HepG2 (cell line): ENCODE measurements around the gene NRL. TPM values are rescaled to one million over a fixed set of nuclear protein-coding genes. Genes with fewer than 3 reads are reported as not detected.

Source experiments
- CAMTA2 ChIP-seq: sonication (generic); formaldehyde crosslinking; IDR thresholded peaks from 2 replicates; pipeline ENCODE4 v1.4.0; 2020; ENCODE audit warnings: mild to moderate bottlenecking, missing genetic modification reagents, borderline replicate concordance
- CBX5 ChIP-seq: sonication (generic); formaldehyde crosslinking; IDR thresholded peaks from 2 replicates; pipeline ENCODE4 v1.4.0; 2020; ENCODE audit warnings: missing genetic modification reagents, borderline replicate concordance
- KDM4B ChIP-seq: sonication (generic); formaldehyde crosslinking; IDR thresholded peaks from 2 replicates; pipeline ENCODE4 v1.4.0; 2020; ENCODE audit warnings: missing genetic modification reagents
- LCORL ChIP-seq, 2 experiments: fragments of 450-650 bp in 1 of 2; sonication (generic) in 1 of 2; formaldehyde crosslinking in 1 of 2; IDR thresholded peaks; 2 replicates each; pipeline versions ENCODE4 v1.5.0 to v1.6.1; 2017 to 2020; ENCODE audit warnings: antibody characterized with exemption in 1 of 2, missing genetic modification reagents in 1 of 2
- MAFK ChIP-seq, 2 experiments: IDR thresholded peaks in 1 of 2; conservative IDR thresholded peaks in 1 of 2; 2 replicates each; pipeline ENCODE4 v1.6.1; 2011; ENCODE audit warnings: improper control_type of control experiment in 2 of 2, low read length in 2 of 2
- MED13 ChIP-seq: sonication (generic); formaldehyde crosslinking; IDR thresholded peaks from 2 replicates; pipeline ENCODE4 v1.5.0; 2020; ENCODE audit warnings: missing genetic modification reagents
- MYC ChIP-seq: sonication (generic); formaldehyde crosslinking; IDR thresholded peaks from 2 replicates; pipeline ENCODE4 v1.9.0; 2021; ENCODE audit warnings: missing genetic modification reagents, borderline replicate concordance
- NCOA1 ChIP-seq: sonication (generic); formaldehyde crosslinking; IDR thresholded peaks from 2 replicates; pipeline ENCODE4 v1.9.0; 2021; ENCODE audit warnings: missing genetic modification reagents
- PAF1 ChIP-seq: IDR thresholded peaks from 2 replicates; pipeline ENCODE4 v1.6.1; 2016; ENCODE audit warnings: missing genetic modification reagents, missing compliant biosample characterization
- POLR2A ChIP-seq, 2 experiments: IDR thresholded peaks; 2 replicates each; pipeline ENCODE4 v1.6.1; 2011; ENCODE audit warnings: low read depth in 2 of 2, low read length in 2 of 2, mild to moderate bottlenecking in 1 of 2, moderate library complexity in 1 of 2; ENCODE audit not compliant: insufficient read depth in 1 of 2
- THRA ChIP-seq: sonication (generic); formaldehyde crosslinking; IDR thresholded peaks from 2 replicates; pipeline ENCODE4 v1.4.0; 2020; ENCODE audit warnings: missing genetic modification reagents, borderline replicate concordance
- ZBTB33 ChIP-seq: sonication (generic); formaldehyde crosslinking; IDR thresholded peaks from 2 replicates; pipeline ENCODE4 v1.4.0; 2020; ENCODE audit warnings: missing genetic modification reagents
- ZHX1 ChIP-seq: sonication (generic); formaldehyde crosslinking; IDR thresholded peaks from 2 replicates; pipeline ENCODE4 v1.8.1; 2022; ENCODE audit warnings: low read depth, mild to moderate bottlenecking, missing genetic modification reagents
- ZNF350 ChIP-seq: sonication (generic); formaldehyde crosslinking; IDR thresholded peaks from 2 replicates; pipeline ENCODE4 v1.4.0; 2020; ENCODE audit warnings: mild to moderate bottlenecking, low read depth, missing genetic modification reagents, borderline replicate concordance
- ZUFSP ChIP-seq: sonication (generic); formaldehyde crosslinking; IDR thresholded peaks from 2 replicates; pipeline ENCODE4 v1.9.0; 2021; ENCODE audit warnings: missing genetic modification reagents, mild to moderate bottlenecking, borderline replicate concordance
- polyA plus RNA-seq, 8 experiments: library from polyadenylated mRNA; depleted of rRNA in 3 of 8; stranded (reverse) in 7 of 8; unstranded in 1 of 8; fragments of >200 nt; fragmentation: Illumina TruSeq in 4 of 8; extraction: Trizol in 4 of 8; gene quantifications; 2 replicates each; pipeline versions ENCODE4 v1.2.1 to v1.2.3, GENCODE V29; 2011 to 2016; ENCODE audit warnings: low read depth in 4 of 8, missing spikeins in 1 of 8, mixed read lengths in 1 of 8; ENCODE audit not compliant: insufficient read depth in 1 of 8
- total RNA-seq, 5 experiments: library from RNA; depleted of rRNA; stranded (reverse); fragments of >200 nt; fragmentation: Illumina TruSeq; extraction: Trizol; gene quantifications; 2 replicates each; pipeline ENCODE4 v1.2.3, GENCODE V29; 2016; ENCODE audit warnings: low read depth in 1 of 5
- TF ChIP-seq, protein P1 (sequence below): sonication (generic); formaldehyde crosslinking; IDR thresholded peaks from 2 replicates; pipeline ENCODE4 v1.4.0; 2020; ENCODE audit warnings: missing genetic modification reagents
- TF ChIP-seq, protein P2 (sequence below): sonication (generic); formaldehyde crosslinking; IDR thresholded peaks from 2 replicates; pipeline ENCODE4 v1.4.0; 2020; ENCODE audit warnings: mild to moderate bottlenecking, missing genetic modification reagents

The NRL gene
- total and polyA plus RNA-seq, 2 of the 13 experiments (the other 11 are each of a cell fraction or from before 2014, with no cell fraction given) = 2.5 to 4.7 TPM

DNA sequence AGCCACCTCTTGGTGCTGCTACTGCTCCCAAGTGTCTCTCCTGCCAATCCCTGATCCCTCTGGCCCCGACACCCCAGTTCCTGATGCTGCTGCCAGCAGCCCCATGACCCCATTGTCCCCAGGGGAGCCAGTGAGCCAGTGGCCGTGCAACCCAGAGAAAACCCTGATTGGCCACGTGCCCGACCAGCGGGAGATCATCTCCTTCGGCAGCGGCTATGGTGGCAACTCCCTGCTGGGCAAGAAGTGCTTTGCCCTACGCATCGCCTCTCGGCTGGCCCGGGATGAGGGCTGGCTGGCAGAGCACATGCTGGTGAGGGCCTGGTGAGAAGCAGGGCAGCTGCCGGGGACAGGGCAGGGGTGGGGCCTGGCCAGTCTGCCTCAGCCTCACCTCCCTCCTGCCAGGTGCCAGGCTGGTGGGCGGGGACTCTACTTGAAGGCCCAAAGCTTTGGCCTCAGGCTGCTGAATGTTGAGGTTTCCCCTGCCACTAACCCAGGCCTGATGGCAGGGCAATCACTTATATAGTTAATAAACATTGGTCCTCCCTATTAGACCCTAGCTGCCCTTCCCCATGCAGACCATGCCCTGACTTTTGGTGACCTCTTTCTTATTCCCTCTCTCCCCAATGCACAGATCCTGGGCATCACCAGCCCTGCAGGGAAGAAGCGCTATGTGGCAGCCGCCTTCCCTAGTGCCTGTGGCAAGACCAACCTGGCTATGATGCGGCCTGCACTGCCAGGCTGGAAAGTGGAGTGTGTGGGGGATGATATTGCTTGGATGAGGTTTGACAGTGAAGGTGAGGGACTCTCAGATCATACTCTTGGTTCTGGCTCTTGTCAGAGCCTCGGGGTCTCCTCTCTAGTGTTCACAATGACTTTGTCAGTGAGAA, 15.6 kb downstream of the NRL start (continued):
- no peak for TF ChIP-seq ZHX1
- TF ChIP-seq, protein P1, sequence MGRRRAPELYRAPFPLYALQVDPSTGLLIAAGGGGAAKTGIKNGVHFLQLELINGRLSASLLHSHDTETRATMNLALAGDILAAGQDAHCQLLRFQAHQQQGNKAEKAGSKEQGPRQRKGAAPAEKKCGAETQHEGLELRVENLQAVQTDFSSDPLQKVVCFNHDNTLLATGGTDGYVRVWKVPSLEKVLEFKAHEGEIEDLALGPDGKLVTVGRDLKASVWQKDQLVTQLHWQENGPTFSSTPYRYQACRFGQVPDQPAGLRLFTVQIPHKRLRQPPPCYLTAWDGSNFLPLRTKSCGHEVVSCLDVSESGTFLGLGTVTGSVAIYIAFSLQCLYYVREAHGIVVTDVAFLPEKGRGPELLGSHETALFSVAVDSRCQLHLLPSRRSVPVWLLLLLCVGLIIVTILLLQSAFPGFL (CRISPR knock-in tag) = peak; percentile 50; the same call in 1 of the 2 replicates
- peak; percentile 8; the same call in 1 of the 2 replicates for TF ChIP-seq KDM4B (CRISPR knock-in tag)
- 0 out of 2 replicates have a peak, but pooled peaks have one; percentile 35 for TF ChIP-seq MYC (CRISPR knock-in tag)
- TF ChIP-seq, protein P2, sequence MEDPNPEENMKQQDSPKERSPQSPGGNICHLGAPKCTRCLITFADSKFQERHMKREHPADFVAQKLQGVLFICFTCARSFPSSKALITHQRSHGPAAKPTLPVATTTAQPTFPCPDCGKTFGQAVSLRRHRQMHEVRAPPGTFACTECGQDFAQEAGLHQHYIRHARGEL (CRISPR knock-in tag) = peak; percentile 72; the same call in 1 of the 2 replicates
- 0 out of 4 replicates have a peak, but pooled peaks of 1 of the 2 experiments have one; percentile 28 for TF ChIP-seq POLR2A (IDR thresholded peaks at IDR 0.05; ENCODE audit: insufficient read depth in 1 of 2, low read depth in 2 of 2, low read length in 2 of 2)
- TF ChIP-seq CBX5 (CRISPR knock-in tag) = no peak
- TF ChIP-seq PAF1 (CRISPR knock-in tag) = peak; percentile 63
- TF ChIP-seq LCORL (IDR thresholded peaks at IDR 0.05) = no peak
- no peak for TF ChIP-seq LCORL (CRISPR knock-in tag; IDR thresholded peaks at IDR 0.05)
- 0 out of 2 replicates have a peak, but pooled peaks have one; percentile 71 for TF ChIP-seq CAMTA2
- no peak for TF ChIP-seq NCOA1 (CRISPR knock-in tag)
- TF ChIP-seq ZBTB33 (CRISPR knock-in tag) = no peak
- no peak for TF ChIP-seq ZNF350 (CRISPR knock-in tag)
- no peak for TF ChIP-seq ZUFSP (CRISPR knock-in tag)
- no peak for TF ChIP-seq MAFK (conservative IDR thresholded peaks at IDR 0.05 in 1 of 2, IDR thresholded peaks at IDR 0.05 in 1 of 2; ENCODE audit: low read length in 2 of 2)
- TF ChIP-seq THRA (CRISPR knock-in tag) = no peak
- no peak for TF ChIP-seq MED13 (CRISPR knock-in tag)
